CD4-positive, alpha-beta T cell (primary cell): ENCODE measurements around the gene HDGFL1. TPM values are rescaled to one million over a fixed set of nuclear protein-coding genes. Genes with fewer than 3 reads are reported as not detected.

Source experiments
- ATAC-seq: fragments of 200-7000 bp; cut with Tn5 transposase; one replicate; pipeline ENCODE4 v1.10.0; 2022; ENCODE audit warnings: mild to moderate bottlenecking; ENCODE audit not compliant: poor library complexity
- CTCF ChIA-PET: fragments of 350-600 bp; sonication (Branson Sonifier 250); formaldehyde crosslinking; loops from one replicate; lab custom pipeline; 2021; ENCODE audit warnings: antibody characterized with exemption, inconsistent platforms; lab: Charles Lee
- POLR2A ChIA-PET: fragments of 350-600 bp; sonication (Branson Sonifier 250); formaldehyde crosslinking; loops from one replicate; lab custom pipeline; 2021; ENCODE audit warnings: antibody characterized with exemption, inconsistent platforms; lab: Charles Lee
- DNase-seq, 14 experiments: peaks; one replicate each; pipeline ENCODE4 v3.0.0-alpha.2; 2013 to 2020; ENCODE audit warnings: mixed read lengths in 2 of 14
- H3K27ac ChIP-seq, 2 donors: one replicate each; pipeline versions ENCODE4 v1.5.1 to v1.7.0; 2013; ENCODE audit warnings: low read length in 2 of 2, low read depth in 1 of 2, mild to moderate bottlenecking in 1 of 2
- H3K27me3 ChIP-seq, 2 experiments: 1 replicate in 1 of 2; 2 replicates in 1 of 2; pipeline versions ENCODE4 v1.6.1 to v1.7.0; 2013; ENCODE audit warnings: low read length in 2 of 2, control low read depth in 1 of 2, mild to moderate bottlenecking in 1 of 2, moderate library complexity in 1 of 2; ENCODE audit not compliant: insufficient read depth in 2 of 2, control insufficient read depth in 1 of 2
- H3K36me3 ChIP-seq: one replicate; pipeline ENCODE4 v1.6.1; 2013; ENCODE audit warnings: low read length, control low read depth; ENCODE audit not compliant: insufficient read depth
- H3K4me1 ChIP-seq: one replicate; pipeline ENCODE4 v1.6.1; 2013; ENCODE audit warnings: low read length, control low read depth; ENCODE audit not compliant: insufficient read depth
- H3K4me3 ChIP-seq: one replicate; pipeline ENCODE4 v1.5.1; 2013; ENCODE audit warnings: mild to moderate bottlenecking, low read length, moderate library complexity
- H3K9me3 ChIP-seq, 2 experiments: 1 replicate in 1 of 2; 2 replicates in 1 of 2; pipeline versions ENCODE4 v1.6.1 to v1.7.0; 2013; ENCODE audit warnings: low read length in 2 of 2, mild to moderate bottlenecking in 2 of 2, control low read depth in 1 of 2, moderate library complexity in 1 of 2; ENCODE audit not compliant: control insufficient read depth in 1 of 2, insufficient read depth in 1 of 2
- H3K27ac Mint-ChIP-seq: one replicate; pipeline ENCODE4 v1.8.0; 2020; ENCODE audit warnings: mixed read lengths
- H3K27me3 Mint-ChIP-seq: one replicate; pipeline ENCODE4 v1.8.0; 2021; ENCODE audit warnings: mixed read lengths
- H3K36me3 Mint-ChIP-seq: one replicate; pipeline ENCODE4 v1.8.0; 2021; ENCODE audit warnings: low read depth, mixed read lengths
- H3K4me1 Mint-ChIP-seq: one replicate; pipeline ENCODE4 v1.8.0; 2021; ENCODE audit warnings: low read depth, mixed read lengths
- H3K4me3 Mint-ChIP-seq: one replicate; pipeline ENCODE4 v1.8.0; 2020; ENCODE audit warnings: mild to moderate bottlenecking, mixed read lengths
- H3K9me3 Mint-ChIP-seq: one replicate; pipeline ENCODE4 v1.8.0; 2020; ENCODE audit warnings: mixed read lengths
- CTCF ChIP-seq: fragments of 200-600 bp; IDR thresholded peaks from one replicate; pipeline ENCODE4 v1.8.0; 2022; ENCODE audit warnings: antibody characterized with exemption, mild to moderate bottlenecking
- intact Hi-C, 2 experiments: fragments of 100-400 bp; cut with DNase I in 1 of 2; cut with micrococcal nuclease in 1 of 2; formaldehyde crosslinking; loops; one replicate each; pipeline versions ENCODE4 v1.15.1 to v1.9.0; 2023 to 2025; cut with DNase I, micrococcal nuclease
- total RNA-seq, 174 experiments: library from RNA in 2 of 174; stranded (reverse) in 2 of 174; gene quantifications; one replicate each; pipeline ENCODE4 v1.2.3 and lab custom pipeline; 2021 to 2026

Gene HDGFL1
- total RNA-seq, 2 experiments from 2014 or later = not detected

- Mint-ChIP-seq H3K4me3 (no peak overlapping the region), H3K27ac (no peak overlapping the region), H3K4me1 (no peaks in the 10 kb centered on the region), H3K27me3 (no peaks in the 10 kb centered on the region), H3K36me3 (no peaks in the 10 kb centered on the region), H3K9me3 (no peaks in the 10 kb centered on the region)
- no peak for ATAC-seq
- Histone ChIP-seq H3K4me3 (no peak overlapping the region), H3K27me3 (no peaks in the 10 kb centered on the region), H3K9me3 (no peaks in the 10 kb centered on the region), H3K36me3 (no peaks in the 10 kb centered on the region), H3K27ac (no peak overlapping the region), H3K4me1 (no peaks in the 10 kb centered on the region)
- CTCF ChIA-PET = no interaction called here
- POLR2A ChIA-PET = no interaction called here
- DNase-seq = no peak
- intact Hi-C loops = no loop called here
- no peak for TF ChIP-seq CTCF
These were observed 39.5 kb upstream of the HDGFL1 start for GRCh38 chr6:22529866-22530265.

GRCh38 chr6:22530506-22530905 lies 38.9 kb upstream of the HDGFL1 start:
- Mint-ChIP-seq H3K36me3 (no peaks in the 10 kb centered on the region), H3K27me3 (no peaks in the 10 kb centered on the region), H3K4me3 (no peak overlapping the region), H3K27ac (no peak overlapping the region), H3K9me3 (no peaks in the 10 kb centered on the region), H3K4me1 (no peaks in the 10 kb centered on the region)
- no peaks in the 10 kb centered on the region for H3K36me3 ChIP-seq
- TF ChIP-seq CTCF = no peak
- POLR2A ChIA-PET = no interaction called here
- no peak overlapping the region for H3K4me3 ChIP-seq
- no peak for DNase-seq
- H3K27ac ChIP-seq = no peak overlapping the region
- no peak for ATAC-seq
- intact Hi-C loops = no loop called here
- CTCF ChIA-PET = interaction anchor here (0.6 kb wide), 1 partner anchor 20 kb away, joined by 3 read pairs; no protein-coding TSS in a partner anchor
- H3K9me3 ChIP-seq = no peaks in the 10 kb centered on the region
- H3K4me1 ChIP-seq = no peaks in the 10 kb centered on the region
- no peaks in the 10 kb centered on the region for H3K27me3 ChIP-seq

- TF ChIP-seq CTCF = no peak
- H3K27ac Mint-ChIP-seq = no peak overlapping the region
- Histone ChIP-seq H3K4me1 (no peaks in the 10 kb centered on the region), H3K9me3 (peaks cover 0 to 4% of the 10 kb centered on the region in 2 experiments), H3K27me3 (no peaks in the 10 kb centered on the region), H3K4me3 (no peak overlapping the region), H3K36me3 (no peaks in the 10 kb centered on the region), H3K27ac (no peak overlapping the region)
- H3K27me3 Mint-ChIP-seq = no peaks in the 10 kb centered on the region
- H3K4me1 Mint-ChIP-seq = no peaks in the 10 kb centered on the region
- ATAC-seq (no peak), DNase-seq (no peak)
- peaks cover 3% of the 10 kb centered on the region for H3K9me3 Mint-ChIP-seq
- intact Hi-C loops = no loop called here
- H3K36me3 Mint-ChIP-seq = no peaks in the 10 kb centered on the region
- no peak overlapping the region for H3K4me3 Mint-ChIP-seq
- POLR2A ChIA-PET = no interaction called here
- CTCF ChIA-PET = no interaction called here
These were observed 33.2 kb upstream of the HDGFL1 start for GRCh38 chr6:22536122-22536521.
